HepG2 (cell line): ENCODE results near the gene KIF7. TPM values are rescaled to one million over a fixed set of nuclear protein-coding genes. Genes with fewer than 3 reads are reported as not detected.
A peak's percentile ranks its signal among the peaks of the same experiment; 100 is the strongest.

Experiments used
- CREB1 ChIP-seq, 2 experiments: fragments of 450-650 bp in 1 of 2; IDR thresholded peaks; 2 replicates each; pipeline ENCODE4 v1.6.1; 2016 to 2017; ENCODE audit warnings: control low read depth in 1 of 2, mild to moderate bottlenecking in 1 of 2, missing compliant biosample characterization in 1 of 2, missing genetic modification characterization in 1 of 2
- EHMT2 ChIP-seq: fragments of 200-600 bp; sonication (generic); IDR thresholded peaks from 2 replicates; pipeline ENCODE4 v1.7.0; 2017; ENCODE audit warnings: antibody characterized with exemption, low read depth, low read length, borderline replicate concordance
- GATAD2A ChIP-seq: IDR thresholded peaks from 2 replicates; pipeline ENCODE4 v1.6.1; 2016
- GLI4 ChIP-seq: sonication (generic); formaldehyde crosslinking; IDR thresholded peaks from 2 replicates; pipeline ENCODE4 v1.5.1; 2020; ENCODE audit warnings: missing genetic modification reagents, mild to moderate bottlenecking, moderate library complexity, borderline replicate concordance
- GTF2F1 ChIP-seq: fragments of 150-350 bp; IDR thresholded peaks from 2 replicates; pipeline ENCODE4 v1.6.1; 2014; ENCODE audit warnings: low read length
- KDM5B ChIP-seq: sonication (generic); formaldehyde crosslinking; IDR thresholded peaks from 2 replicates; pipeline ENCODE4 v1.4.0; 2020; ENCODE audit warnings: missing genetic modification reagents, mild to moderate bottlenecking, borderline replicate concordance
- MBNL3 ChIP-seq: fragments of 250-450 bp; sonication (Bioruptor Pico); conservative IDR thresholded peaks from 2 replicates; pipeline ENCODE4 v1.8.0; 2022; ENCODE audit warnings: mild to moderate bottlenecking, inconsistent platforms
- ONECUT2 ChIP-seq: sonication (generic); formaldehyde crosslinking; IDR thresholded peaks from 2 replicates; pipeline ENCODE4 v1.4.0; 2020; ENCODE audit warnings: missing genetic modification reagents
- PHB2 ChIP-seq: fragments of 450-650 bp; IDR thresholded peaks from 2 replicates; pipeline ENCODE4 v1.6.1; 2018; ENCODE audit not compliant: partially characterized antibody
- RFX3 ChIP-seq: IDR thresholded peaks from 2 replicates; pipeline ENCODE4 v1.6.1; 2016; ENCODE audit warnings: missing biosample characterization, missing genetic modification reagents
- SIX1 ChIP-seq: sonication (generic); formaldehyde crosslinking; IDR thresholded peaks from 2 replicates; pipeline ENCODE4 v1.4.0; 2020; ENCODE audit warnings: missing genetic modification reagents, borderline replicate concordance
- SMARCC2 ChIP-seq: fragments of 450-650 bp; IDR thresholded peaks from 2 replicates; pipeline ENCODE4 v1.6.1; 2017; ENCODE audit warnings: antibody characterized with exemption, mild to moderate bottlenecking
- THAP11 ChIP-seq: IDR thresholded peaks from 2 replicates; pipeline ENCODE4 v1.6.1; 2016; ENCODE audit warnings: missing biosample characterization, missing genetic modification reagents
- ZNF282 ChIP-seq: fragments of 450-650 bp; IDR thresholded peaks from 2 replicates; pipeline ENCODE4 v1.6.1; 2018; ENCODE audit not compliant: partially characterized antibody
- ZNF839 ChIP-seq: sonication (generic); formaldehyde crosslinking; IDR thresholded peaks from 2 replicates; pipeline ENCODE4 v1.4.0; 2020; ENCODE audit warnings: missing genetic modification reagents, mild to moderate bottlenecking, borderline replicate concordance
- polyA plus RNA-seq, 8 experiments: library from polyadenylated mRNA; depleted of rRNA in 3 of 8; stranded (reverse) in 7 of 8; unstranded in 1 of 8; fragments of >200 nt; fragmentation: Illumina TruSeq in 4 of 8; extraction: Trizol in 4 of 8; gene quantifications; 2 replicates each; pipeline versions ENCODE4 v1.2.1 to v1.2.3, GENCODE V29; 2011 to 2016; ENCODE audit warnings: low read depth in 4 of 8, missing spikeins in 1 of 8, mixed read lengths in 1 of 8; ENCODE audit not compliant: insufficient read depth in 1 of 8
- total RNA-seq, 5 experiments: library from RNA; depleted of rRNA; stranded (reverse); fragments of >200 nt; fragmentation: Illumina TruSeq; extraction: Trizol; gene quantifications; 2 replicates each; pipeline ENCODE4 v1.2.3, GENCODE V29; 2016; ENCODE audit warnings: low read depth in 1 of 5
- TF ChIP-seq, protein P1 (sequence below): IDR thresholded peaks from 2 replicates; pipeline ENCODE4 v1.6.1; 2016; ENCODE audit warnings: low read depth, missing genetic modification reagents, missing compliant biosample characterization
- TF ChIP-seq, protein P2 (sequence below): fragments of 450-650 bp; IDR thresholded peaks from 2 replicates; pipeline ENCODE4 v1.6.1; 2016
- TF ChIP-seq, protein P3 (sequence below): sonication (generic); formaldehyde crosslinking; IDR thresholded peaks from 2 replicates; pipeline ENCODE4 v1.4.0; 2020; ENCODE audit warnings: mild to moderate bottlenecking, missing genetic modification reagents
- TF ChIP-seq, protein P4 (sequence below): sonication (generic); formaldehyde crosslinking; IDR thresholded peaks from 2 replicates; pipeline ENCODE4 v1.8.1; 2022; ENCODE audit warnings: low read depth, mild to moderate bottlenecking, missing genetic modification reagents
- TF ChIP-seq, protein P5 (sequence below): sonication (generic); IDR thresholded peaks from 2 replicates; pipeline ENCODE4 v1.6.1; 2016; ENCODE audit warnings: low read depth, borderline replicate concordance

The KIF7 gene
- total and polyA plus RNA-seq, 2 of the 13 experiments (the other 11 are each of a cell fraction or from before 2014, with no cell fraction given) = 1.5 to 6.2 TPM

DNA sequence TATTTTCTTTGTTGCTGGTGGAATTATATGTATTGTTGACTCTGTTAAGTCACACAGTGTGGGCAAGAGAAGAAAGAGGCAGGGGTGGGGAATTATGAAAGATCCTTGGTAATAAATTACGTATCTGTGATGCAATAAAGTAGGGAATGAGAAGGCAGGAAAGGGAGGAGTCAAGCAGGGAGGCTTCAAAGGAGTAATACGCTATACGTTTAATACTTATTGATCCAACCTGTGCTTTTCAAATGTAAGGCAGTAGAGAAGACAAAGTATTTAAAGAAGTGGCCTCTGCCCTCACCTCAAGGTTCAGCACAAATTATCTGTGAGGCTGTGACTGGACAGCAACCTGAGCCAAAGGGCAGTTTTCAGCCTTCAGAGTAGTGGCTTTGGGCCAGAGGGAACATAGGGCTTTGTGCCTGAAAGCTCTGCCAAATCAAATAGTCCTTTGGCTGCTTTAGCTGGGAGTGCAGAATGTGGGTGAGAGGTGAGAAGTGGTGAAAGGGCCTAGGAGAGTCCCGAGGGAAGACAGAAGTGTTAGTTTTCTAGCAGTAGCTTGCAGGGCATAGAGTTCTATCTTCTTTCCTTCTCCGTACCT is 25.1 kb upstream of the KIF7 start (continued):
- TF ChIP-seq, protein P1, sequence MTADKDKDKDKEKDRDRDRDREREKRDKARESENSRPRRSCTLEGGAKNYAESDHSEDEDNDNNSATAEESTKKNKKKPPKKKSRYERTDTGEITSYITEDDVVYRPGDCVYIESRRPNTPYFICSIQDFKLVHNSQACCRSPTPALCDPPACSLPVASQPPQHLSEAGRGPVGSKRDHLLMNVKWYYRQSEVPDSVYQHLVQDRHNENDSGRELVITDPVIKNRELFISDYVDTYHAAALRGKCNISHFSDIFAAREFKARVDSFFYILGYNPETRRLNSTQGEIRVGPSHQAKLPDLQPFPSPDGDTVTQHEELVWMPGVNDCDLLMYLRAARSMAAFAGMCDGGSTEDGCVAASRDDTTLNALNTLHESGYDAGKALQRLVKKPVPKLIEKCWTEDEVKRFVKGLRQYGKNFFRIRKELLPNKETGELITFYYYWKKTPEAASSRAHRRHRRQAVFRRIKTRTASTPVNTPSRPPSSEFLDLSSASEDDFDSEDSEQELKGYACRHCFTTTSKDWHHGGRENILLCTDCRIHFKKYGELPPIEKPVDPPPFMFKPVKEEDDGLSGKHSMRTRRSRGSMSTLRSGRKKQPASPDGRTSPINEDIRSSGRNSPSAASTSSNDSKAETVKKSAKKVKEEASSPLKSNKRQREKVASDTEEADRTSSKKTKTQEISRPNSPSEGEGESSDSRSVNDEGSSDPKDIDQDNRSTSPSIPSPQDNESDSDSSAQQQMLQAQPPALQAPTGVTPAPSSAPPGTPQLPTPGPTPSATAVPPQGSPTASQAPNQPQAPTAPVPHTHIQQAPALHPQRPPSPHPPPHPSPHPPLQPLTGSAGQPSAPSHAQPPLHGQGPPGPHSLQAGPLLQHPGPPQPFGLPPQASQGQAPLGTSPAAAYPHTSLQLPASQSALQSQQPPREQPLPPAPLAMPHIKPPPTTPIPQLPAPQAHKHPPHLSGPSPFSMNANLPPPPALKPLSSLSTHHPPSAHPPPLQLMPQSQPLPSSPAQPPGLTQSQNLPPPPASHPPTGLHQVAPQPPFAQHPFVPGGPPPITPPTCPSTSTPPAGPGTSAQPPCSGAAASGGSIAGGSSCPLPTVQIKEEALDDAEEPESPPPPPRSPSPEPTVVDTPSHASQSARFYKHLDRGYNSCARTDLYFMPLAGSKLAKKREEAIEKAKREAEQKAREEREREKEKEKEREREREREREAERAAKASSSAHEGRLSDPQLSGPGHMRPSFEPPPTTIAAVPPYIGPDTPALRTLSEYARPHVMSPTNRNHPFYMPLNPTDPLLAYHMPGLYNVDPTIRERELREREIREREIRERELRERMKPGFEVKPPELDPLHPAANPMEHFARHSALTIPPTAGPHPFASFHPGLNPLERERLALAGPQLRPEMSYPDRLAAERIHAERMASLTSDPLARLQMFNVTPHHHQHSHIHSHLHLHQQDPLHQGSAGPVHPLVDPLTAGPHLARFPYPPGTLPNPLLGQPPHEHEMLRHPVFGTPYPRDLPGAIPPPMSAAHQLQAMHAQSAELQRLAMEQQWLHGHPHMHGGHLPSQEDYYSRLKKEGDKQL (CRISPR knock-in tag) = no peak
- no peak for TF ChIP-seq PHB2
- peak; percentile 53 for TF ChIP-seq CREB1 (IDR thresholded peaks at IDR 0.05)
- TF ChIP-seq CREB1 (CRISPR knock-in tag; IDR thresholded peaks at IDR 0.05) = peak; percentile 82
- 0 out of 2 replicates have a peak, but pooled peaks have one; percentile 44 for TF ChIP-seq SIX1 (CRISPR knock-in tag)
- TF ChIP-seq, protein P2, sequence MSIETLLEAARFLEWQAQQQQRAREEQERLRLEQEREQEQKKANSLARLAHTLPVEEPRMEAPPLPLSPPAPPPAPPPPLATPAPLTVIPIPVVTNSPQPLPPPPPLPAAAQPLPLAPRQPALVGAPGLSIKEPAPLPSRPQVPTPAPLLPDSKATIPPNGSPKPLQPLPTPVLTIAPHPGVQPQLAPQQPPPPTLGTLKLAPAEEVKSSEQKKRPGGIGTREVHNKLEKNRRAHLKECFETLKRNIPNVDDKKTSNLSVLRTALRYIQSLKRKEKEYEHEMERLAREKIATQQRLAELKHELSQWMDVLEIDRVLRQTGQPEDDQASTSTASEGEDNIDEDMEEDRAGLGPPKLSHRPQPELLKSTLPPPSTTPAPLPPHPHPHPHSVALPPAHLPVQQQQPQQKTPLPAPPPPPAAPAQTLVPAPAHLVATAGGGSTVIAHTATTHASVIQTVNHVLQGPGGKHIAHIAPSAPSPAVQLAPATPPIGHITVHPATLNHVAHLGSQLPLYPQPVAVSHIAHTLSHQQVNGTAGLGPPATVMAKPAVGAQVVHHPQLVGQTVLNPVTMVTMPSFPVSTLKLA = no peak
- no peak for TF ChIP-seq SMARCC2
- TF ChIP-seq, protein P3, sequence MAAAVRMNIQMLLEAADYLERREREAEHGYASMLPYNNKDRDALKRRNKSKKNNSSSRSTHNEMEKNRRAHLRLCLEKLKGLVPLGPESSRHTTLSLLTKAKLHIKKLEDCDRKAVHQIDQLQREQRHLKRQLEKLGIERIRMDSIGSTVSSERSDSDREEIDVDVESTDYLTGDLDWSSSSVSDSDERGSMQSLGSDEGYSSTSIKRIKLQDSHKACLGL = no peak
- TF ChIP-seq GLI4 (CRISPR knock-in tag) = no peak
- 0 out of 2 replicates have a peak, but pooled peaks have one; percentile 22 for TF ChIP-seq EHMT2
- TF ChIP-seq THAP11 = 0 out of 2 replicates have a peak, but pooled peaks have one; percentile 28
- TF ChIP-seq ZNF839 (CRISPR knock-in tag) = no peak
- TF ChIP-seq ZNF282 = no peak
- TF ChIP-seq GTF2F1 = no peak
- no peak for TF ChIP-seq RFX3 (CRISPR knock-in tag)
- TF ChIP-seq KDM5B (CRISPR knock-in tag) = no peak
- no peak for TF ChIP-seq MBNL3
- TF ChIP-seq, protein P4, sequence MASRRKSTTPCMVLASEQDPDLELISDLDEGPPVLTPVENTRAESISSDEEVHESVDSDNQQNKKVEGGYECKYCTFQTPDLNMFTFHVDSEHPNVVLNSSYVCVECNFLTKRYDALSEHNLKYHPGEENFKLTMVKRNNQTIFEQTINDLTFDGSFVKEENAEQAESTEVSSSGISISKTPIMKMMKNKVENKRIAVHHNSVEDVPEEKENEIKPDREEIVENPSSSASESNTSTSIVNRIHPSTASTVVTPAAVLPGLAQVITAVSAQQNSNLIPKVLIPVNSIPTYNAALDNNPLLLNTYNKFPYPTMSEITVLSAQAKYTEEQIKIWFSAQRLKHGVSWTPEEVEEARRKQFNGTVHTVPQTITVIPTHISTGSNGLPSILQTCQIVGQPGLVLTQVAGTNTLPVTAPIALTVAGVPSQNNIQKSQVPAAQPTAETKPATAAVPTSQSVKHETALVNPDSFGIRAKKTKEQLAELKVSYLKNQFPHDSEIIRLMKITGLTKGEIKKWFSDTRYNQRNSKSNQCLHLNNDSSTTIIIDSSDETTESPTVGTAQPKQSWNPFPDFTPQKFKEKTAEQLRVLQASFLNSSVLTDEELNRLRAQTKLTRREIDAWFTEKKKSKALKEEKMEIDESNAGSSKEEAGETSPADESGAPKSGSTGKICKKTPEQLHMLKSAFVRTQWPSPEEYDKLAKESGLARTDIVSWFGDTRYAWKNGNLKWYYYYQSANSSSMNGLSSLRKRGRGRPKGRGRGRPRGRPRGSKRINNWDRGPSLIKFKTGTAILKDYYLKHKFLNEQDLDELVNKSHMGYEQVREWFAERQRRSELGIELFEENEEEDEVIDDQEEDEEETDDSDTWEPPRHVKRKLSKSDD (CRISPR knock-in tag) = peak; percentile 94
- TF ChIP-seq, protein P5, sequence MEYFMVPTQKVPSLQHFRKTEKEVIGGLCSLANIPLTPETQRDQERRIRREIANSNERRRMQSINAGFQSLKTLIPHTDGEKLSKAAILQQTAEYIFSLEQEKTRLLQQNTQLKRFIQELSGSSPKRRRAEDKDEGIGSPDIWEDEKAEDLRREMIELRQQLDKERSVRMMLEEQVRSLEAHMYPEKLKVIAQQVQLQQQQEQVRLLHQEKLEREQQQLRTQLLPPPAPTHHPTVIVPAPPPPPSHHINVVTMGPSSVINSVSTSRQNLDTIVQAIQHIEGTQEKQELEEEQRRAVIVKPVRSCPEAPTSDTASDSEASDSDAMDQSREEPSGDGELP = no peak
- peak; percentile 59 for TF ChIP-seq GATAD2A (CRISPR knock-in tag)
- peak; percentile 82 for TF ChIP-seq ONECUT2
